Small intestine (tissue), 7 donors: Measurements from ENCODE around the gene MTHFD1L. TPM values are rescaled to one million over a fixed set of nuclear protein-coding genes. Genes with fewer than 3 reads are reported as not detected.

ENCODE experiments used
- DNase-seq, 2 donors: peaks; one replicate each; pipeline versions ENCODE4 v3.0.0 to v3.0.0-alpha.2; 2013
- FAIRE-seq: peaks from 2 replicates; lab custom pipeline; 2012; peaks lifted over from hg19 to GRCh38; lab: Jason Lieb, UNC
- H3K27ac ChIP-seq, 3 donors: one replicate each; pipeline ENCODE4 v1.5.1; 2013; ENCODE audit warnings: low read length in 2 of 3, mild to moderate bottlenecking in 2 of 3, control low read depth in 1 of 3, inconsistent platforms in 1 of 3, low read depth in 1 of 3, moderate library complexity in 1 of 3
- H3K27me3 ChIP-seq, 3 donors: one replicate each; pipeline ENCODE4 v1.6.1; 2013; ENCODE audit warnings: low read length in 3 of 3, inconsistent platforms in 1 of 3; ENCODE audit not compliant: control insufficient read depth in 3 of 3, insufficient read depth in 3 of 3
- H3K36me3 ChIP-seq, 3 donors: one replicate each; pipeline ENCODE4 v1.6.1; 2013; ENCODE audit warnings: low read length in 3 of 3, inconsistent platforms in 1 of 3, low read depth in 1 of 3, mild to moderate bottlenecking in 1 of 3, moderate library complexity in 1 of 3; ENCODE audit not compliant: control insufficient read depth in 3 of 3, insufficient read depth in 2 of 3
- H3K4me1 ChIP-seq, 3 donors: one replicate each; pipeline ENCODE4 v1.6.1; 2013; ENCODE audit warnings: low read length in 2 of 3, inconsistent platforms in 1 of 3, low read depth in 1 of 3, mild to moderate bottlenecking in 1 of 3, moderate library complexity in 1 of 3; ENCODE audit not compliant: control insufficient read depth in 3 of 3, insufficient read depth in 2 of 3
- H3K4me3 ChIP-seq, 3 donors: one replicate each; pipeline ENCODE4 v1.5.1; 2013; ENCODE audit warnings: low read length in 3 of 3, control low read depth in 1 of 3, inconsistent platforms in 1 of 3, low read depth in 1 of 3, mild to moderate bottlenecking in 1 of 3, moderate library complexity in 1 of 3
- H3K9me3 ChIP-seq, 2 donors: one replicate each; pipeline ENCODE4 v1.6.1; 2013; ENCODE audit warnings: low read depth in 1 of 2, low read length in 1 of 2; ENCODE audit not compliant: control insufficient read depth in 2 of 2, insufficient read depth in 1 of 2
- WGBS, 3 donors: extraction: QIAGEN DNeasy Blood & Tissue Kit; methylation state at CpG; one replicate each; pipeline ENCODE4 v1.1.7; 2013; 5-methylcytosine and 5-hydroxymethylcytosine counted together
- polyA plus RNA-seq, 4 donors: library from polyadenylated mRNA; stranded (reverse) in 3 of 4; unstranded in 1 of 4; fragments of 200-250 nt in 3 of 4; fragments of 120-200 nt in 1 of 4; gene quantifications; one replicate each; pipeline versions ENCODE4 v1.2.1 to v1.2.3, GENCODE V29; 2013
- donor health status: healthy with polysubstance abuse.
- donor health status: control.
- donor health status: control.
- donor health status: Bipolar disorder and iron deficiency.
- donor health status: healthy.

The MTHFD1L gene
- polyA plus RNA-seq, 4 donors = 0.89 to 14.2 (median 4.7) TPM

DNA sequence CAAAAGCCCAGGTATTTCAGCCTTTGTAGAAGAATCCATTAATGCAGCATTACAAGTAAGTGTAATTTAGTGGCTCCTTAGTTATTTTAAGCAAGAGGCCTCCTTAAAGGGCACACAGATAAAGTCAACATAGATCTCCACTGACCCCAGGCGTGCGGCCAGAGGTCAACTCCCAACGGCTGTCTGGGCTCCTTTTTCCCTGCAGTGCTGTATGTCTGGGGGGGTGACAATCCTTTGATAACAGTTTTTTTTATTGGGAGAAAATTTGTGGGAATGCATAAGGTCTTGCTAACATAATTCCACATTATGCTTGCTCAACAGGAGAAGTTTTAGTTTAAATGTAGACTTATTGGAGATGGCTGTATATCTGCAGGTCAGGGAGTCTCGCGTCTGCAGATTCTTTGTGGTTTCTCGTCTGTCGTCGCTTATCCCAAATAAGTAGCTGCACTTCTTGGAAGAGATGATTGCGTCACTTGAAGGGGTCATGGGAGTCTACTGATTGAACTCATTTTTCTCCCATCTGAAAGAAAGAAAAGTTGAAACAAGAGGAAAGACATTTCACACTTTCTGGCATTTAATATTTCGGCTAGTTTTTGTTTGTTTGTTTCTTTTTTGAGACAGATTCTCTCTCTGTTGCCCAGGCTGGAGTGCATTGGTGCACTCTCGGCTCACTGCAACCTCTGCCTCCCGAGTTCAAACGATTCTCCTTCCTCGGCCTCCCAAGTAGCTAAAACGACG is 222.5 kb downstream of the MTHFD1L start:
- peaks cover 0 to 3% (median 0%) of the 10 kb centered on the region in 3 donors for H3K4me1 ChIP-seq
- H3K27ac ChIP-seq = no peak overlapping the region
- H3K27me3 ChIP-seq = no peaks in the 10 kb centered on the region
- DNase-seq = no peak
- H3K4me3 ChIP-seq = no peak overlapping the region
- WGBS, 3 donors = 74 to 91% (median 84%) methylated on average over 16 of the region's 16 CpGs
- no peaks in the 10 kb centered on the region for H3K9me3 ChIP-seq
- H3K36me3 ChIP-seq = peaks cover 0 to 8% (median 4%) of the 10 kb centered on the region in 3 donors
- FAIRE-seq = no peak

DNA sequence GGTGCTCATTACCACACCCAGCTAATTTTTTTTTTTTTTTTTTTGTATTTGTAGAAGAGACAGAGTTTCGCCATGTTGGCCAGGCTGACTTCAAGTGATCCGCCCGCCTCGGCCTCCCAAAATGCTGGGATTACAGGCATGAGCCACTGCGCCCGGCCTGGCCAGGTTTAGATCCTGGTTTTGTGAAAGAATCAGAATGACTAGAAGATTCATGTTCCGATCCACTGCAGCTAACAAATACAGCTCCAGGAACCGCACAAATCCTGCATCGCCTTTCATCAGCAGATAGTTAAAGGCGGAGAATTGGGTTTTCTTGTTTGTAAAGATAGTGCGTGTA is 223.1 kb downstream of the MTHFD1L start:
- H3K27ac ChIP-seq = peak overlapping the region in 1 of 3 donors; percentile 23
- no peak overlapping the region for H3K4me3 ChIP-seq
- no peaks in the 10 kb centered on the region for H3K27me3 ChIP-seq
- no peak for DNase-seq
- FAIRE-seq = no peak
- peaks cover 0 to 3% (median 0%) of the 10 kb centered on the region in 3 donors for H3K4me1 ChIP-seq
- no peaks in the 10 kb centered on the region for H3K9me3 ChIP-seq
- 94 to 99% (median 97%) methylated on average over 11 of the region's 11 CpGs for WGBS, 3 donors
- H3K36me3 ChIP-seq = peaks cover 0 to 8% (median 4%) of the 10 kb centered on the region in 3 donors

DNA sequence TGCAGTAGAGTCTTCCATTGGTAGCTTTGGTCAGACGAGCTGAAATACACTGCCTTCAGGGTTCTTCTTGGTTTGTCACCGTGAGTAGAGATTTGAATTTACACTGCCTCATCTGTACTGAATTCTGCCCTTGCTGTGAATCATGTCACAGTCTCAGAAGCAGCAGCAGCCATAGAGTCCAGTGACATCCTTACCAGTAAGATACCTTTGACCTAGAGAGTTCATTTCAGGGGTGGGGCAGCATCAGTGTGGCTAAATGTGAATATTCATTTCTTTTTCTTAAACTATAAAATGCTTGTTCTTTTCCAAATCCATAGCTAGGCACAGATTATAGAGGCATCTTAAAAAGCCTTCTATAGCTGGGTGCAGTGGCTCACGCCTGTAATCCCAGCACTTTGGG is 223.5 kb downstream of the MTHFD1L start:
- no peaks in the 10 kb centered on the region for H3K9me3 ChIP-seq
- 82 to 93% (median 86%) methylated on average over 3 of the region's 3 CpGs for WGBS, 3 donors
- DNase-seq = no peak
- no peak overlapping the region for H3K27ac ChIP-seq
- H3K27me3 ChIP-seq = no peaks in the 10 kb centered on the region
- no peak overlapping the region for H3K4me3 ChIP-seq
- peaks cover 0 to 10% (median 4%) of the 10 kb centered on the region in 3 donors for H3K36me3 ChIP-seq
- no peak for FAIRE-seq
- peaks cover 0 to 3% (median 0%) of the 10 kb centered on the region in 3 donors for H3K4me1 ChIP-seq

DNA sequence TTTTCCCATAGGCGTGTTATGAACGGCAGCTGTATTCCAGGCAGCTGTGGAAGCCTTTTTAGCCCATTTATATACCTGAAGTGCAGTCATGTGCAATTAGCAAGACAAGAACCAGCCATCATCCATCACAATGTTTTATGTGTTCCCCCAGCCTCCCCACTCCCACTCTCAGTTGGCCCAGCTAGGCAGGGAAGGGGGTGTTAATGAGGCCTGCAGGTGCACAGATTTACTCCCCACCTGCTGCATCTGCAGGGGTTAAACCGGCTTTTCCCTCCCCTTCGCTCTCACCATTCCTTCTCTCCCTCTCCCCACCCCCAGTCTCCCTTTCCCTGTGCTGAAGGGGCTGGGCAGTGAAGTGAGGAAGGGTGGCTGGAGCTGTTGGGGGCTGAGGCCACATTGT is 224.5 kb downstream of the MTHFD1L start:
- no peak overlapping the region for H3K27ac ChIP-seq
- no peak overlapping the region for H3K4me3 ChIP-seq
- DNase-seq (no peak), FAIRE-seq (no peak)
- peaks cover 0 to 12% (median 5%) of the 10 kb centered on the region in 3 donors for H3K36me3 ChIP-seq
- H3K9me3 ChIP-seq = no peaks in the 10 kb centered on the region
- peaks cover 0 to 3% (median 0%) of the 10 kb centered on the region in 3 donors for H3K4me1 ChIP-seq
- 93 to 98% (median 94%) methylated on average over 4 of the region's 4 CpGs for WGBS, 3 donors
- H3K27me3 ChIP-seq = no peaks in the 10 kb centered on the region

DNA sequence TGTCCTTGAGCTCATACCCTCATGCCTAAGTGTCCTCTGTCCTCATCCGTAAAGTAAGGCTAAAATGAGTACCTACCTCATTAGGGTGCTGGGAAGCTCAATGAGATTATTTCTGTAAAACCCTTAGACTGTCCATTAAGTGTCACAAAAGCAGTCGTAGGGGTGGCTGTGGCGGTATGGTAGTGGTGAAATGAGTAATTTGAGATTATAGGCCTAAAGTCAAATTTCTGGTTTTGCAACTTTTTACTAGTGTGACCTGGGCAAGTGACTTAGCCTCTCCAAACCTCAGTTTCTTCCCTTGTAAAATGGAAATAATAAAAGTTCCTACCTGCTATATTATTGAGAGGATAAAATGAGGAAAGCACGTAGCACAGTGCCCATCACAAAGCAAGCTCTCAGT is 226.1 kb downstream of the MTHFD1L start:
- no peak for FAIRE-seq
- no peaks in the 10 kb centered on the region for H3K27me3 ChIP-seq

DNA sequence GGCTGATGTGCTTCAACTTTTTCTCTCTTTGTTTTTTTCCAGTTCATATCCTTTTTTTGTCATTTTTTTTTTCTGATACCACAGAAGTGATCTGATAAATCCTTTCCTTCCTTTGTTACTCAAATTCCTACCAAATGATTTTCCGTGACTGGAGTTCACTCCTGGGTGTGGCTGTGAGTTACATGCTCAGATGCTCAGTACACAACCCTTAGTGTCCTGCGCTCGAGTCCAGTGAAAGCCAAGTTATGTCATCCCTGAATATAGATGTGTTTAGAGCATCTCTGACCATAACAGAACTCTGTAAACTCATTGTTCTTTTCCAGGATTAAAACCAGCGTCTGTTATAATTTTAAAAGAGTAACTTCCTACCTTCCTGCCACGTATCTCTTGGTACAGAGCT is 227.1 kb downstream of the MTHFD1L start:
- 77 to 78% (median 78%) methylated on average over 5 of the region's 5 CpGs for WGBS, 3 donors
- H3K27ac ChIP-seq = no peak overlapping the region
- H3K9me3 ChIP-seq = no peaks in the 10 kb centered on the region
- H3K4me3 ChIP-seq = no peak overlapping the region
- peaks cover 0 to 12% (median 5%) of the 10 kb centered on the region in 3 donors for H3K36me3 ChIP-seq
- peaks cover 0 to 3% (median 0%) of the 10 kb centered on the region in 3 donors for H3K4me1 ChIP-seq
- H3K27me3 ChIP-seq = no peaks in the 10 kb centered on the region
- DNase-seq (no peak), FAIRE-seq (no peak)

More for the DNA sequence above, 226.1 kb downstream of the MTHFD1L start:
- H3K27ac ChIP-seq = no peak overlapping the region
- 83 to 88% (median 85%) methylated on average over 4 of the region's 4 CpGs for WGBS, 3 donors
- no peak overlapping the region for H3K4me3 ChIP-seq
- H3K4me1 ChIP-seq = peaks cover 0 to 3% (median 0%) of the 10 kb centered on the region in 3 donors
- H3K36me3 ChIP-seq = peaks cover 0 to 12% (median 5%) of the 10 kb centered on the region in 3 donors
- H3K9me3 ChIP-seq = no peaks in the 10 kb centered on the region
- no peak for DNase-seq

DNA sequence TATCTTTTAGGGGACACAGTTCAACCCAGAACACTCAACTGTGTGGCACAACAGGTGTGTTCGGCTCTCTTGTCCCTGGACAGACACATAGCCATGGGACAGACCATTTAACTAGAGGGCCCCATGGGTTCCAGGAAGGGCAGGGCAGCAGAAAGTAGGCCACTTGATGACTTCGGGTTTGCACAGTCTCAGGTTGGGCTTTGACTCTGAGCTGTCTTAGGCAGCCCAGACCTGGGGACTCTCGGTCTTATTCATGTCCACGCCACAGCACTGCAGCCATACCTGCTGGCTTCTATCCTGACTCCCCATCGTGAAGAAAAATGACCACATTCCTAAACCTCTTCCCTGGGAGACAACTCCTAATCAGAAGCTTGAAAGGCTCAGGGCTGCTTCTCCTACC is 228.2 kb downstream of the MTHFD1L start:
- 82 to 91% (median 89%) methylated on average over 5 of the region's 5 CpGs for WGBS, 3 donors
- no peak for FAIRE-seq

DNA sequence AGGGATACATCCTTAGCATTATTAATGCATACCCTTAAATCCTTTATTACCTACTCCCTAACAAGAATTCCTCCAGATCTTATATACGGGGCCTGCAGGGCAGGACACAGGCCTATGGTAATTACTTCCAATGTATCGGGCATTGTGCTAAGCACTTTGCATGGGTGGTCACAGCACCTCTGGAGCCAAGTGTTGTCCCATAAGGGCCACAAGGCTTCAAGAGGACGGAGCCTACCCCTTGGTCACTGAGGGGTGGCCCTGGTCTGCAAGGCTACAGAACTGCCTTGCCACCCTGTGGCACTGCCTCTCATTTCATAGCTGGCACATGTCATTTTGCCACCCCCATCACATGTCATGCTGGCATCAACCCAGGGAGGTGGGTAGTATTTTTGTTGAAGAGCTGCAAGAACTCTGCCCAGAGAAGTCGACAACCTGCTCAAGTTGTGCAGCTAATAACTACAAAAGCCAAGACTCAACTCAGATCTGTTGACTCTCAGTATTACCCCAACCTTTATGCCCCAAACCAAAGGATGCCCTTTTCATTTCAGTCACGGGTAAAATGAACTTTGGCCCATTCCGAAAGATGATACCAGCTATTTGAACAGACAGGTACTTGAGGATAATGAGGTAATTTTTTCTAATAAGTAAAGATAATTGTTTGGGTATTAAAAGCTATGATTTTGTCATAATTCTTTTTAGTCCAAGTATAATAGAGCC is 230.2 kb downstream of the MTHFD1L start:
- H3K4me1 ChIP-seq = no peaks in the 10 kb centered on the region
- H3K27ac ChIP-seq = no peak overlapping the region
- WGBS, 3 donors = 86 to 90% (median 89%) methylated on average over 6 of the region's 6 CpGs
- FAIRE-seq = no peak
- H3K27me3 ChIP-seq = no peaks in the 10 kb centered on the region
- peaks cover 0 to 14% (median 5%) of the 10 kb centered on the region in 3 donors for H3K36me3 ChIP-seq
- DNase-seq = no peak
- H3K9me3 ChIP-seq = no peaks in the 10 kb centered on the region
- H3K4me3 ChIP-seq = no peak overlapping the region

More for the DNA sequence above, 228.2 kb downstream of the MTHFD1L start:
- no peak overlapping the region for H3K27ac ChIP-seq
- no peak overlapping the region for H3K4me3 ChIP-seq
- DNase-seq = no peak
- no peaks in the 10 kb centered on the region for H3K4me1 ChIP-seq
- H3K36me3 ChIP-seq = peaks cover 0 to 12% (median 5%) of the 10 kb centered on the region in 3 donors
- H3K27me3 ChIP-seq = no peaks in the 10 kb centered on the region
- H3K9me3 ChIP-seq = no peaks in the 10 kb centered on the region
